ENCODE measurements around the gene CRTC2.
"Not testable (repeated sequence)": the region's sequence is repeated elsewhere in the genome, so short reads cannot be mapped to it uniquely, and the experiment has no call there.

CRTC2 gene

DNA sequence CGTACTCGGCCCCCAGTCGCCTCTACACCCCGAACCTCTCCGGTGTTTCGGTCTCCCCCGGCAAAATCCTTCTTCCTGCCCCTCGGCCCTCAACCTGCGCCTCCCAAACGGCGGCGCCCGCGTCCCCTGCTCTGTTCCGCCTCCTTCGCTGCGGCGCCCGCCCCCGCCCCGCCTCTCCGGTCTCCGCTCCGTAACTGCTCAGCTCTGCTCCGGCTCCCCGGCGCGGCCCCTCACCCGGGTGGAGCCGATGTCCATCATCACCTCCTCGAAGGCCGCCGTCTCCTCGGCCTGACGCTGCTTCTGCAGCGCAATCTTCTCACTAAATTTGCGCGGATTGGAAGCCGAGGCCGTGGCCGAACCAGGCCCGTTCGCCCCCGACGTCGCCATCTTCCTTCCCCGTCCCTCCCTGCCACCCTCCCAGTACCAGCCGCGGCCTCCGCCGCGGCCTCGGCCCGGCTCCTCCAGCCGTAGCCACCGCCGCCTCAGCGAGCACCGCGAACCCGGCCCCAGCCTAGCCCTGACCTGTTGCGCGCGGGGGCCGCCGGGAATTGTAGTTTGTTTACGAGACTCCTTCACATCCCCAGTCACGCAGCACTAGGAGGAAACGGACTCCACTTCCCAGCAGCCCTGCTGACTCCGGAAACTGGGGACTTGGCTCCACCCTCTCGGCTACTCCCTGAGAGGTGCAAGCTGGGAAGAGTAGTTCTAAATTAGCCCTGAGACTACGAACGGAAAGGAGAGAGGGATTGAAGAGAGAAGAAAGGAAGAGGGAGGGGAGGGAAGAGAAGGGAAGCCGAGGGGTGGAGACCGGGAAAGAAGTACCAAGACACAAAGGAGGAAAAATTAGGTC, at the start of gene CRTC2:
Gene CRTC2 (minus strand): TSS at position 502 of the 850 bp plus-strand sequence. CDS start 115 bp downstream, at position 387.
- DNase-seq (ENCODE audit: low read depth in 2 of 2): peak; percentile 92 to 93

- DNase-seq (ENCODE audit: low read depth in 2 of 2): no peak
These were observed 47.7 kb upstream of the CRTC2 start for GRCh38 chr1:154006136-154006535.

- DNase-seq (ENCODE audit: low read depth in 2 of 2): no peak
These were observed 42.0 kb upstream of the CRTC2 start for GRCh38 chr1:154000420-154000819.

DNA sequence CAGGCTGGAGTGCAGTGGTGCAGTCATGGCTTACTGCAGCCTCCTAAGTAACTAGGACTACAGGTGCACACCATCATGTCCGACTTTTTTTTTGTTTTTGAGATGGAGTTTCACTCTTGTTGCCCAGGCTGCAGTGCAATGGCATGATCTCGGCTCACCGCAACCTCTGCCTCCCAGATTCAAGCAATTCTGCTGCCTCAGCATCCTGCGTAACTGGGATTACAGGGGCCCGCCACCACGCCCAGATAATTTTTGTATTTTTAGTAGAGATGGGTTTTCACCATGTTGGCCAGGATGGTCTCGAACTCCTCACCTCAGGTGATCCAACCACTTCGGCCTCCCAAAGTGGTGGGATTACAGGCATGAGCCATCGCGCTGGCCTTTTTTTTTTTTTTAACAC, 38.5 kb upstream of the CRTC2 start:
- DNase-seq (ENCODE audit: low read depth in 2 of 2): not testable (repeated sequence)

- no peak for DNase-seq (ENCODE audit: low read depth in 2 of 2)
These were observed 37.2 kb upstream of the CRTC2 start for GRCh38 chr1:153995640-153996039.

DNA sequence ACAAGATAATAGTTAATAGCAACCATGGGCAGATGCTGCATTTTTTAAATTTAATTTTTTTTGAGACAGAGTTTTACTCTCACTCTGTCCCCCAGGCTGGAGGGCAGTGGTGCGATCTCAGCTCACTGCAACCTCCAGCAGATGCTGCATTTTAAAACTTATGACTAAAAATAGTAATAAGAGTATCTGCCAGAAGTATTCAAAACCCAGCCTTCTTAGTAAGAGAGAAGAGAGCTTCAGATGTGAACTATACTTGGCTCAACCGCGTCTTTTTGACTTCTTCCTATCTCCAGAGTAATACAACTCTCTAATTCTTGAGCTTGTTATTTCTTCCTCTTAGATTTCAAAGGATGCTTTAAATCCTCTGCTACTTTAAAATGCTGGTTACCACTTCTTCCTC, 36.8 kb upstream of the CRTC2 start:
- DNase-seq (ENCODE audit: low read depth in 2 of 2): no peak

DNA sequence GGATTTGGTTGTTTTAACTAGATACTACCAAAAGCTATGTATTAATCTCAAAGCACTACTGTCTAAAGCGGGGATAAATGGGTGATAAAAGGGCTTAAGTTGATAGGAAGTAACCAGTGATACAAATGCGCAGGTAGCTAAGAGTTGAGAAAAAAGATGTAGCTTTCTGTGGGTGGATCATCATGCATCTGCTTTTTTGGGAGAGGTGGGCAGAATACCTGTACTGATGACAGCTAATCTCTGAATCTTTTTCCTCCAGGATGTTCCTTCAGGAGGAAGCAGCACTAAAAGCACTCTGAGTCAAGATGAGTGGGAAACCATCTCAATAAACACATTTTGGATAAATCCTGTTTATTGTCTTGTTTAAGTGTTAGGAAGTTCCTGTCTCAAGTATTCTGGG, 33.4 kb upstream of the CRTC2 start:
- DNase-seq (ENCODE audit: low read depth in 2 of 2): no peak

DNA sequence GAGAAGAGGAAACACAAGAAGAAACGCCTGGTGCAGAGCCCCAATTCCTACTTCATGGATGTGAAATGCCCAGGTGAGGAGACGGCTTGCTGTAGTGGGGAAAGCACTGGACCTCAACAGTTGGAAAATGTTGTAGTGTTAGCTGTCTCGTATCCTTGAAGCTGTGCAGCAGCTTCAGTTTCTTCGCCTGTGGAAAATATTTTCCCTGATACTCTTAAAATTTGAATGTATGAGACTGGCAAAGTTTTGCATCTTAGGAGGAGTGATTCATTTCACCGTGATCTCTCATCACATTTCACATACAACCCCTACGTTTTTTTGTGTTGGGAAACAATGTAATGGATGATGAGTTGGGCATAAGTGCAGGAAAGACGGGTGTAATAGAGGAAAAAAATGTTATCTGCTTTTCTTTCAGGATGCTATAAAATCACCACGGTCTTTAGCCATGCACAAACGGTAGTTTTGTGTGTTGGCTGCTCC, 32.8 kb upstream of the CRTC2 start:
- DNase-seq (ENCODE audit: low read depth in 2 of 2): no peak

DNA sequence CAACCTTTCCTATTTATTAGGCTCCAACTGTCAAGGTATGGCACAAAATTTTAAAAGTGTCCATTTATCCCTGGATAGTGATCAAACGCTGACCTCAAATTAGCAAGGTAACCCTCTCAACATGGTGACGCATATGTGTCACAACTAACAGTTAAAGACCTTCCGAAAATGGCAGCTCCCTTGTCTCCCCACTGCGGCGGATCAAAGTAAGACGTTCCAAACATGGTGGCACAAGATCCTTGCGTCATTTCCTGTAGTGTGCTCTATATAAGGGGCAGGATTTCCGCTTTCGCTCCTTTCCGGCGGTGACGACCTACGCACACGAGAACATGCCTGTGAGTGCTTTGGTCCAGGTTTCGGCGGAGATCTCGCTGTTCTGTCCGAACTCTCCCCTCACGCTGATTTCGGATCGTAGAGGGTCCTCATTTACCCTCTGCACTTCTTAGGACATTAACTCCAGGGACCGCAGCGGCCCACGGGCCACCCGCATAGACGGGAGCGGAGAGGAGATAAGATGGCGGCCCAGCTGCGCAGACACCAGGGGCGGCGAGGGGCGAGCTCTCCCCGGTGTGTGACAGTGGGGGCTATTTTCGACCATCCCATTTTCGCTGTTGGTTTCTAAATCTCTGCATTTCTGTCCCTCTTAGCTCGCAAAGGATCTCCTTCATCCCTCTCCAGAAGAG, 32.2 kb upstream of the CRTC2 start, which contains the start of gene RPS27:
Gene RPS27 (plus strand): TSS at position 295 of the 683 bp plus-strand sequence. CDS start 35 bp downstream, at position 330.
- DNase-seq (ENCODE audit: low read depth in 2 of 2): peak; percentile 67 to 71

DNA sequence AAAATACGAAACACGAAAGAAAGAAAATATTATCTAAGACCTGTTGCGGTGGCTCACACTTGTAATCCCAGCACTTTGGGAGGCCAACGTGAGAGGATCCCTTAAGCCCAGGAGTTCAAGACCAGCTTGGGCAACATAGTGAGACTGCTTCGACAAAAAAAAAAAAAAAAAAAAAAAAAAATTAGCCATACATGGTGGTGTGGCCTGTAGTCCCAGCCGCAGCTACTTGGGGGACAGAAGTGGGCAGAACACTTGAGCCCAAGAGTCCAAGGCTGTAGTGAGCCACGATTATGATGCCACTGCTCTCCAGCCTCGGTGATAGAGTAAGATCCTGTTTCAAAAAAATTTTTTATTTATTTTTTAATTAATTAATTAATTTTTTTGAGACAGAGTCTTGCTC, 29.2 kb upstream of the CRTC2 start:
- no peak for DNase-seq (ENCODE audit: low read depth in 2 of 2)

- no peak for DNase-seq (ENCODE audit: low read depth in 2 of 2)
These were observed 27.7 kb upstream of the CRTC2 start, which contains the start of gene RAB13 for GRCh38 chr1:153985941-153986761. TSS of gene RAB13 (minus strand) at chr1:153986339. CDS start at chr1:153986236, 103 bp downstream.

DNA sequence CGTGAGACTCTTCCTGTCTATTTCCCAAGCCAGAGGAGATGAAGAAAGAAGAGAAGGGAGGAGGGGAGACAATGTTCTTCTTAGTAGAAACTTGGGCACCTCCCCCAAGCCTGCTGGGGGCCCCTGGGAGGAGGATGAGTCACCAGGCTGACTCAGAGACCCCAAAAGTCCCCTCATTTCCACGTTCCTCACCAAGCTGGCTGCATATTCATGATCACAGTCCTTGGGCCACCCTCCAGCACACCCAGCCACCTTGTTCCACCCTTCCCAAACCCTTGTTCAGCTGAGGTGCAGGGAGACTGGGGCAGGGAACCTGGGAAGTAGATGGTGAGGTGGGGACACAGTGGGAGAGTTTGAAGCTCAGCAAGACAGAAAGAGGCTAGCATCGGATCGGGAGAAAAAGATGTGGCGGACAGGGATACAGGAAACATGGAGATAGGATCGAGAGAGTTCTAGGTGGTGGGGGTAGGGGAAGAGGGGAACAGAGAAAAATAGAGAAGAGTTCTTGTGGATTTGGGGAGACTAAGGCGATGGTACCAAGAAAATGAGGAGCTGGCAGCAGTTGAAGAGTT, 27.0 kb upstream of the CRTC2 start:
- DNase-seq (ENCODE audit: low read depth in 2 of 2): no peak

- DNase-seq (ENCODE audit: low read depth in 2 of 2): no peak
These were observed 25.9 kb upstream of the CRTC2 start for GRCh38 chr1:153984123-153984894.

DNA sequence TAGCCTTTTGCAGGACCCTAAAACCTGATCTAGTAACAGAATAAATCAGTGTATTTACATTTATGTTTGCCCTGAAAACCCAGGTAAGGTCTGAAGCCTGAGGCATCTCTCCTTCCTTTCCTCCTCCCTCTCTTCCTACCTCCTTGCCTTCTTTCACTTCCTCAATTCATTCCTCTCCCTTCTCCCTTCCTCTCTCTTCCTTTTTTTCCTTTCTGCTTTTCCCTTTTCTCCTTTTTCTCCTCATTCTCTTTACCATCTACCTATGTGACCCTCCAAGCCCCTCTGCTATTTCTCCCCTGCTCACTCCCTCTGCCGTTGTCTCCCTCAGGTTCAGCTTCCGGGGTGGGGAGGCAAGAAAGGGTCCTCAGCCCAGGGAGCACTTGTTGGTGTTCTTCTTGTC, 23.3 kb upstream of the CRTC2 start:
- DNase-seq (ENCODE audit: low read depth in 2 of 2): not testable (repeated sequence)

DNA sequence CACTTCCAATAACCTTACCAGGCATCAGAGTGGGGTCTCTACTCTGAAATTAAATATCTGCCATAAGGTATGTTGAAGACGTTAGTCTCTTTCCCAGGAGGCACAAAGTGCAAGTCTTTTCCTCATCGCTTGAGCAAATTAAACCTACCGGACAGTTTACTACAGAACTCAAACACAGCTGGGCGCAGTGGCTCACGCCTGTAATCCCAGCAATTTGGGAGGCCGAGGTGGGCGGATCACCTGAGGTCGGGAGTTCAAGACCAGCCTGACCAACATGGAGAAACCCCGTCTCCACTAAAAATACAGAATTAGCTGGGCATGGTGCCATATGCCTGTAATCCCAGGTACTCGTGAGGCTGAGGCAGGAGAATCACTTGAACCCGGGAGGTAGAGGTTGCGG, 20.7 kb upstream of the CRTC2 start:
- not testable (repeated sequence) for DNase-seq (ENCODE audit: low read depth in 2 of 2)

DNA sequence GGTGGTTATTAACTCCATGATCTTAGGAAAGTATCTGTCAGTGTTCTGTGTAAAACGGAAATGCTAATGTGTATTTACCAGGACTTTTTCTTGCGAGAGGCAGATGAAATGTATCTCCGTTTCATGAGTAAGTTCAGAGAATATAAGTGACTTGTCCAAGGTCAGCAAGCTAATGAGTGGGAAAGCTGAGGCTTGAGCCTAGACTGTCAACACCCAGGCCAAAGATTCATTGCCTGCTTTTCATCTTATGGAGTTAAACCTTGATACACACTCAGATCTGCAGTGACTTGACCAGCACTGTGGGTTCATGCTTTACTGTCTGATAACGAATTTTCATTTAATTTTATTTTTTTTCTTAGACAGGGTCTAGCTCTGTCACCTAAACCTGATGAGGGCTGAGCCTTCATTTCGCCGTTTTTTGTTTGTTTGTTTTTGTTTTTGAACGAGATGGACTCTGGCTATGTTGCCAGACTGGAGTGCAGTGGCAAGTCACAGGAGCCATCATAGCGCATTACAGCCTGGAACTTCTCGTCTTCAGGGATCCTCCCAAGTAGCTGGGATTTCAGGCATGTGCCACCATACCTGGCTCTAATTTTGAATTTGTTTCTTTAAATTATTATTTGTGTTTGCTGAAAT, 20.0 kb upstream of the CRTC2 start:
- DNase-seq (ENCODE audit: low read depth in 2 of 2): no peak

GRCh38 chr1:153977250-153978240, 19.1 kb upstream of the CRTC2 start, which contains the start of gene JTB:
TSS of gene JTB (minus strand) at chr1:153977674. CDS start at chr1:153977252, 422 bp downstream.
- DNase-seq (ENCODE audit: low read depth in 2 of 2): peak; percentile 59 to 73

DNA sequence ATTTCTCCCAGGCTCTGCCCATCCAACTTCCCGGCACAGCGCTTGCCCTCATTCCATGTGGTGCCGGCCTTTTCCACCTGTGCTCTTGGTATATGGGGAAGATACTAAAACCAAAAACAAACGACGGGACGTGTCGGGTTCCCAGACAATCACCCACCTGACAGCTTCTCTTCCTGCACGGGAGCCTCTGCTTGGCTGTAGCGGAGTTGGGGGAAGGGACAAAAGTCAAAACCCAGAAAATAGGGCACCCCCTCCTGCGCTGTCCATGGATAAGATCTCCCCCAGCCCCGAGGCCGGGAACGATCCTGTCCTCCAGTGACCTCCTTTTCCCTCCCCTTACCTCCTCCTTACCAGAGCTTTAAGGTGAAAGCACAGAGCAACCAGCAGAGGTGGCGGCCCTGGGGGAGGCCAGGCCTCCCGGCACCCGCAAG, 18.4 kb upstream of the CRTC2 start:
- no peak for DNase-seq (ENCODE audit: low read depth in 2 of 2)

- DNase-seq (ENCODE audit: low read depth in 2 of 2): no peak
These were observed 15.1 kb upstream of the CRTC2 start for GRCh38 chr1:153973525-153973924.
